GM12865 (cell line): Measurements from ENCODE around the gene PCDHGB7.

ENCODE experiments used
- DNase-seq: peaks from one replicate; pipeline ENCODE4 v3.0.0; 2010; ENCODE audit warnings: low read depth
- H3K4me3 ChIP-seq: 2 replicates; pipeline ENCODE4 v1.5.1; 2011; ENCODE audit warnings: mild to moderate bottlenecking, low read depth, low read length, control low read depth
- TF ChIP-seq, protein P1 (sequence below): IDR thresholded peaks from 2 replicates; pipeline ENCODE4 v1.5.1; 2011; ENCODE audit warnings: low read length, control low read depth, low read depth, inconsistent platforms; ENCODE audit not compliant: insufficient read depth; ENCODE audit errors: missing control alignments

PCDHGB7 gene

DNA sequence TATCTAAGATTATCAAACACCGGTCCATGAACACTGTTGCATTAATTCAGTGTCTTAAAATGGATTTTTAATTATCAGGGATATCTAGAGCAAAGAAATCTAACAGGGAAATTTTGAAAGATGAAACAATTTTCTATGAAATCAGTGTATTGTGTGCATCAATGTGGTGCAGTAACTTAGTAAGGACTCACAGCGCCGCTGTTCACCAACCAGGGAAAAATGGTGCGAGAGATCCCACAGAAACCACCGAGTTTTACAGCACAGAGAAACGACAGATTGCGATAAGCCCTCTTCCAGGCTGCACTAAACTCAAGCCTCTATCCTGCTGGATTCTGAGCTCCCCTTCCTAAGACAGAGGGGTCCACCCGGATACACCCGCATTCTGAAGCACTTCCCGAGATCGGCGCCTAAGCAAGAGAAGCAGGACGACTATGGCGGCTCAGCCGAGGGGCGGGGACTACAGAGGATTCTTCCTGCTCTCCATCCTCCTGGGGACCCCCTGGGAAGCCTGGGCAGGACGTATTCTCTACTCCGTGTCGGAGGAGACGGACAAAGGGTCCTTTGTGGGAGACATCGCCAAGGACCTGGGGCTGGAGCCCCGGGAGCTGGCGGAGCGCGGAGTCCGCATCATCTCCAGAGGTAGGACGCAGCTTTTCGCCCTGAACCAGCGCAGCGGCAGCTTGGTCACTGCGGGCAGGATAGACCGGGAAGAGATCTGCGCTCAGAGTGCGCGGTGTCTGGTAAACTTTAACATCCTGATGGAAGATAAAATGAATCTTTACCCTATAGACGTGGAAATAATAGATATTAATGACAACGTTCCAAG lies 34.8 kb upstream of the PCDHGB7 start, which contains the start of gene PCDHGA7:
TSS of gene PCDHGA7 (plus strand) at position 274 of the 826 bp plus-strand sequence. CDS start at position 432, 158 bp downstream.
- TF ChIP-seq, protein P1, sequence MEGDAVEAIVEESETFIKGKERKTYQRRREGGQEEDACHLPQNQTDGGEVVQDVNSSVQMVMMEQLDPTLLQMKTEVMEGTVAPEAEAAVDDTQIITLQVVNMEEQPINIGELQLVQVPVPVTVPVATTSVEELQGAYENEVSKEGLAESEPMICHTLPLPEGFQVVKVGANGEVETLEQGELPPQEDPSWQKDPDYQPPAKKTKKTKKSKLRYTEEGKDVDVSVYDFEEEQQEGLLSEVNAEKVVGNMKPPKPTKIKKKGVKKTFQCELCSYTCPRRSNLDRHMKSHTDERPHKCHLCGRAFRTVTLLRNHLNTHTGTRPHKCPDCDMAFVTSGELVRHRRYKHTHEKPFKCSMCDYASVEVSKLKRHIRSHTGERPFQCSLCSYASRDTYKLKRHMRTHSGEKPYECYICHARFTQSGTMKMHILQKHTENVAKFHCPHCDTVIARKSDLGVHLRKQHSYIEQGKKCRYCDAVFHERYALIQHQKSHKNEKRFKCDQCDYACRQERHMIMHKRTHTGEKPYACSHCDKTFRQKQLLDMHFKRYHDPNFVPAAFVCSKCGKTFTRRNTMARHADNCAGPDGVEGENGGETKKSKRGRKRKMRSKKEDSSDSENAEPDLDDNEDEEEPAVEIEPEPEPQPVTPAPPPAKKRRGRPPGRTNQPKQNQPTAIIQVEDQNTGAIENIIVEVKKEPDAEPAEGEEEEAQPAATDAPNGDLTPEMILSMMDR, result no peak
- H3K4me3 ChIP-seq, result no peak within 1 kb of the TSS
- DNase-seq, result no peak

DNA sequence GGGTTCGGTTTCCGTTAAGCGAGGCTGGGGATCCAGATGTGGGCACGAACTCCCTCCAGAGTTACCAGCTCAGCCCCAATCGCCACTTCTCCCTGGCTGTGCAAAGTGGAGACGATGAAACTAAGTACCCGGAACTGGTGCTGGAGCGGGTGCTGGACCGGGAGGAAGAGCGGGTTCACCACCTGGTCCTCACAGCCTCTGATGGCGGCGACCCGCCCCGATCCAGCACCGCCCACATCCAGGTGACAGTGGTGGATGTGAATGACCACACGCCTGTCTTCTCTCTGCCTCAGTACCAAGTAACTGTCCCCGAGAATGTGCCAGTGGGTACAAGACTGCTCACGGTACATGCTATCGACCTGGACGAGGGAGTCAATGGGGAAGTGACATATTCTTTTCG lies 34.1 kb upstream of the PCDHGB7 start:
- H3K4me3 ChIP-seq, result no peak overlapping the region
- TF ChIP-seq, protein P1, result no peak
- DNase-seq, result no peak

DNA sequence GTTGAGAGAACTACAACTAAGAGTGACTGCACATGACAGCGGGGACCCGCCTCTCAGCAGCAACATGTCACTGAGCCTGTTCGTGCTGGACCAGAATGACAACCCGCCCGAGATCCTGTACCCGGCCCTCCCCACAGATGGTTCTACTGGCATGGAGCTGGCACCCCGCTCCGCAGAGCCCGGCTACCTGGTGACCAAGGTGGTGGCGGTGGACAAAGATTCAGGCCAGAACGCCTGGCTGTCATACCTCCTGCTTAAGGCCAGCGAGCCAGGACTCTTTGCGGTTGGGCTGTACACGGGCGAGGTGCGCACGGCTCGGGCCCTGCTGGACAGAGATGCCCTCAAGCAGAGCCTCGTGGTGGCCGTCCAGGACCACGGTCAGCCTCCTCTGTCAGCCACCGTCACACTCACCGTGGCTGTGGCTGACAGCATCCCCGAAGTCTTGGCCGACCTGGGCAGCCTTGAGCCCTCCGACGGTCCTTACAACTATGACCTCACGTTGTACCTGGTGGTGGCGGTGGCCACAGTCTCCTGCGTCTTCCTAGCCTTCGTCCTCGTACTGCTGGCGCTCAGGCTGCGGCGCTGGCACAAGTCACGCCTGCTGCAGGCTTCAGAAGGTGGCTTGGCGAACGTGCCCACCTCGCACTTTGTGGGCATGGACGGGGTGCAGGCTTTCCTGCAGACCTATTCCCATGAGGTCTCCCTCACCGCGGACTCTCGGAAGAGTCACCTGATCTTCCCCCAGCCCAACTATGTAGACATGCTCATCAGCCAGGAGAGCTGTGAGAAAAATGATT lies 32.8 kb upstream of the PCDHGB7 start:
- no peak overlapping the region for H3K4me3 ChIP-seq
- TF ChIP-seq, protein P1, result no peak
- DNase-seq, result no peak

DNA sequence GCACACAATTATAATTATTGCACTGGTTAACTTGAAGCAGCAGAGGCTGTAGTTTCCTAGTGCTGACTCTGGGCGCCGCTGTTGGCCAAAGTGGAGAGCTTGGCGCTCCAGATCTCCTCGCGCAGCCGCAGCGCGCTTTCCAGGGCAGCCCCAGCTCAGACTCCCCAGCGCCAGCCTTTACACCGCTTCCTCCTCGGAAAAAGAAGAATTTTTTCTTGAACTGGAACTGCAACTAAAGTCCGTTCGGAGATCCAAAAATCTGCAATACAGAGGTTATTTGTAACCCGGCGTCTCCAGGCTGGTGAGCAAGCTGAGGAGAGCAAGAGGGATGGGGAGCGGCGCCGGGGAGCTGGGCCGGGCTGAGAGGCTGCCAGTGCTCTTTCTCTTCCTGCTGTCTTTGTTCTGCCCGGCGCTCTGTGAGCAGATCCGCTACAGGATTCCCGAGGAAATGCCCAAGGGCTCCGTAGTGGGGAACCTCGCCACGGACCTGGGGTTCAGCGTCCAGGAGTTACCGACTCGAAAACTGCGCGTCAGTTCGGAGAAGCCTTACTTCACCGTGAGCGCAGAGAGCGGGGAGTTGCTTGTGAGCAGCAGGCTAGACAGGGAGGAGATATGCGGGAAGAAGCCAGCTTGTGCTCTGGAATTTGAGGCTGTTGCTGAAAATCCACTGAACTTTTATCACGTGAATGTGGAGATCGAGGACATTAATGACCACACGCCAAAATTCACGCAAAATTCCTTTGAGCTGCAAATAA lies 29.7 kb upstream of the PCDHGB7 start, which contains the start of gene PCDHGB4:
TSS of gene PCDHGB4 (plus strand) at position 142 of the 755 bp plus-strand sequence. CDS start at position 329, 187 bp downstream.
- DNase-seq, result peak; percentile 65
- TF ChIP-seq, protein P1, result peak; percentile 55
- H3K4me3 ChIP-seq, result peak within 1 kb of the TSS; percentile 48

DNA sequence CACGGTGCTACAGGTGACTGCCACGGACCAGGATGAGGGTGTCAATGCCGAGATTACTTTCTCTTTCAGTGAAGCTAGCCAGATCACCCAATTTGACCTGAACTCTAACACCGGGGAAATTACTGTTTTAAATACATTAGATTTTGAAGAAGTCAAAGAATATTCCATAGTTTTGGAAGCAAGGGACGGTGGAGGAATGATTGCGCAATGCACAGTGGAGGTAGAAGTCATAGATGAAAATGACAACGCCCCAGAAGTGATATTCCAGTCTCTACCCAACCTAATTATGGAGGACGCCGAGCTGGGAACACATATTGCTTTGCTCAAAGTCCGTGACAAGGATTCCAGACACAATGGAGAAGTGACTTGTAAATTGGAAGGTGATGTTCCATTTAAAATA lies 28.8 kb upstream of the PCDHGB7 start:
- TF ChIP-seq, protein P1, result no peak
- no peak for DNase-seq
- H3K4me3 ChIP-seq, result no peak overlapping the region
